MM.1S (cell line): Measurements from ENCODE around the gene RASSF6.

Experiments
- DNase-seq: peaks from one replicate; pipeline ENCODE4 v3.0.0-alpha.2; 2015
- H2AFZ ChIP-seq: fragments of 300-600 bp; sonication (generic); 2 replicates; pipeline ENCODE4 v1.6.0; 2016; ENCODE audit warnings: antibody characterized with exemption, low read length
- H3F3A ChIP-seq: fragments of 300-600 bp; sonication (generic); 2 replicates; pipeline ENCODE4 v1.6.1; 2016; ENCODE audit warnings: mild to moderate bottlenecking, antibody characterized with exemption, low read length, moderate library complexity, mixed read lengths; ENCODE audit not compliant: insufficient read depth
- H3K27ac ChIP-seq: fragments of 300-600 bp; sonication (generic); 2 replicates; pipeline ENCODE4 v1.5.1; 2016; ENCODE audit warnings: mild to moderate bottlenecking, low read length
- H3K27me3 ChIP-seq: fragments of 300-600 bp; sonication (generic); replicated peaks from 2 replicates; pipeline ENCODE4 v1.6.0; 2016; ENCODE audit warnings: low read length; ENCODE audit not compliant: insufficient read depth
- H3K36me3 ChIP-seq: fragments of 300-600 bp; sonication (generic); replicated peaks from 2 replicates; pipeline ENCODE4 v1.6.1; 2016; ENCODE audit warnings: mild to moderate bottlenecking, low read length, mixed read lengths; ENCODE audit not compliant: insufficient read depth
- H3K4me1 ChIP-seq: fragments of 300-600 bp; sonication (generic); 2 replicates; pipeline ENCODE4 v1.6.1; 2016; ENCODE audit warnings: low read length, mixed read lengths
- H3K4me2 ChIP-seq: fragments of 300-600 bp; sonication (generic); 2 replicates; pipeline ENCODE4 v1.6.0; 2016; ENCODE audit warnings: low read depth, low read length
- H3K4me3 ChIP-seq: fragments of 300-600 bp; sonication (generic); 2 replicates; pipeline ENCODE4 v1.5.1; 2016; ENCODE audit warnings: low read length, mixed read lengths
- H3K79me2 ChIP-seq: fragments of 300-600 bp; sonication (generic); 2 replicates; pipeline ENCODE4 v1.6.1; 2016; ENCODE audit warnings: mixed run types, low read length, mixed read lengths
- H3K9ac ChIP-seq: fragments of 300-600 bp; sonication (generic); 2 replicates; pipeline ENCODE4 v1.6.1; 2016; ENCODE audit warnings: low read length, mixed read lengths
- H3K9me2 ChIP-seq: fragments of 300-600 bp; sonication (generic); replicated peaks from 2 replicates; pipeline ENCODE4 v1.6.1; 2016; ENCODE audit warnings: mild to moderate bottlenecking, low read length, mixed read lengths; ENCODE audit not compliant: insufficient read depth
- H3K9me3 ChIP-seq: fragments of 300-600 bp; sonication (generic); replicated peaks from 2 replicates; pipeline ENCODE4 v1.6.1; 2016; ENCODE audit warnings: mild to moderate bottlenecking, low read length, mixed read lengths; ENCODE audit not compliant: insufficient read depth
- H4K20me1 ChIP-seq: fragments of 300-600 bp; sonication (generic); 2 replicates; pipeline ENCODE4 v1.6.1; 2016; ENCODE audit warnings: mild to moderate bottlenecking, low read length, moderate library complexity, mixed read lengths; ENCODE audit not compliant: insufficient read depth
- CTCF ChIP-seq: fragments of 300-600 bp; sonication (generic); IDR thresholded peaks from 2 replicates; pipeline ENCODE4 v1.5.1; 2016; ENCODE audit warnings: antibody characterized with exemption, low read length, mixed read lengths
- EZH2 ChIP-seq: fragments of 300-600 bp; sonication (generic); optimal IDR thresholded peaks from 2 replicates; pipeline ENCODE3; 2017; ENCODE audit warnings: low read depth, mild to moderate bottlenecking, antibody characterized with exemption, low read length, mixed read lengths
- EZH2phosphoT487 ChIP-seq: fragments of 300-600 bp; sonication (generic); IDR thresholded peaks from 2 replicates; pipeline ENCODE4 v1.6.1; 2018; ENCODE audit warnings: antibody characterized with exemption, low read length

Gene RASSF6

GRCh38 chr4:73528171-73528570, 92.1 kb downstream of the RASSF6 start:
- Histone ChIP-seq H3K9ac (no peak overlapping the region), H3K4me3 (no peak overlapping the region), H2AFZ (no peak overlapping the region), H3K27me3 (no peaks in the 10 kb centered on the region), H3K36me3 (no peaks in the 10 kb centered on the region), H3K79me2 (no peaks in the 10 kb centered on the region), H3K27ac (no peak overlapping the region), H3K4me2 (no peak overlapping the region), H3F3A (no peaks in the 10 kb centered on the region), H4K20me1 (no peaks in the 10 kb centered on the region), H3K9me2 (no peaks in the 10 kb centered on the region), H3K4me1 (no peaks in the 10 kb centered on the region), H3K9me3 (no peaks in the 10 kb centered on the region)
- DNase-seq: no peak
- TF ChIP-seq EZH2: no peak
- no peak for TF ChIP-seq CTCF
- no peak for TF ChIP-seq EZH2phosphoT487

- no peaks in the 10 kb centered on the region for H3K79me2 ChIP-seq
- no peaks in the 10 kb centered on the region for H3K27me3 ChIP-seq
- peak overlapping the region; percentile 25; the same call in 1 of the 2 replicates for H2AFZ ChIP-seq
- H3K9ac ChIP-seq: no peak overlapping the region
- no peaks in the 10 kb centered on the region for H3F3A ChIP-seq
- DNase-seq: peak; percentile 27
- H3K27ac ChIP-seq: no peak overlapping the region
- no peaks in the 10 kb centered on the region for H3K4me1 ChIP-seq
- no peaks in the 10 kb centered on the region for H3K36me3 ChIP-seq
- no peaks in the 10 kb centered on the region for H3K9me2 ChIP-seq
- no peak for TF ChIP-seq EZH2
- TF ChIP-seq EZH2phosphoT487: no peak
- TF ChIP-seq CTCF: no peak
- H3K4me3 ChIP-seq: no peak overlapping the region
- no peaks in the 10 kb centered on the region for H3K9me3 ChIP-seq
- H3K4me2 ChIP-seq: peak overlapping the region; percentile 28; the same call in 1 of the 2 replicates
- H4K20me1 ChIP-seq: no peaks in the 10 kb centered on the region
Observed at GRCh38 chr4:73527196-73527595, 93.0 kb downstream of the RASSF6 start.

GRCh38 chr4:73525611-73526010, 94.6 kb downstream of the RASSF6 start:
- no peak overlapping the region for H2AFZ ChIP-seq
- no peak overlapping the region for H3K9ac ChIP-seq
- no peaks in the 10 kb centered on the region for H4K20me1 ChIP-seq
- H3K27ac ChIP-seq: no peak overlapping the region
- DNase-seq: no peak
- no peaks in the 10 kb centered on the region for H3K79me2 ChIP-seq
- no peaks in the 10 kb centered on the region for H3K4me1 ChIP-seq
- no peaks in the 10 kb centered on the region for H3K27me3 ChIP-seq
- H3K4me3 ChIP-seq: no peak overlapping the region
- no peaks in the 10 kb centered on the region for H3K9me2 ChIP-seq
- TF ChIP-seq EZH2: no peak
- TF ChIP-seq EZH2phosphoT487: no peak
- TF ChIP-seq CTCF: no peak
- H3K9me3 ChIP-seq: no peaks in the 10 kb centered on the region
- no peaks in the 10 kb centered on the region for H3K36me3 ChIP-seq
- H3K4me2 ChIP-seq: no peak overlapping the region
- no peaks in the 10 kb centered on the region for H3F3A ChIP-seq
